Right lobe of liver (tissue), 4 donors: Measurements from ENCODE around the gene NUTM2F.

Experiments used
- CTCF ChIP-seq, 4 donors: fragments of 200-600 bp in 3 of 4; fragments of 450-650 bp in 1 of 4; IDR thresholded peaks; one replicate each; pipeline versions ENCODE4 v1.5.1 to v1.8.0; 2016 to 2022; ENCODE audit warnings: antibody characterized with exemption in 4 of 4, mild to moderate bottlenecking in 2 of 4
- POLR2A ChIP-seq: fragments of 450-650 bp; IDR thresholded peaks from one replicate; pipeline ENCODE4 v1.6.1; 2017; ENCODE audit warnings: antibody characterized with exemption, mild to moderate bottlenecking
- donor health status: DM: no; HTN: no; CAD: no.
- donor health status: DM: no; HTN: no; CAD: no.
- donor health status: DM: no; HTN: yes; CAD: no.

GRCh38 chr9:94270009-94270408, 58.4 kb downstream of the NUTM2F start:
- no peak for TF ChIP-seq CTCF (IDR thresholded peaks at IDR 0.05)
- no peak for TF ChIP-seq POLR2A
